ENCODE results near the gene TIAM2.
"Not testable (repeated sequence)": the region's sequence is repeated elsewhere in the genome, so short reads cannot be mapped to it uniquely, and the experiment has no call there.

The TIAM2 gene

DNA sequence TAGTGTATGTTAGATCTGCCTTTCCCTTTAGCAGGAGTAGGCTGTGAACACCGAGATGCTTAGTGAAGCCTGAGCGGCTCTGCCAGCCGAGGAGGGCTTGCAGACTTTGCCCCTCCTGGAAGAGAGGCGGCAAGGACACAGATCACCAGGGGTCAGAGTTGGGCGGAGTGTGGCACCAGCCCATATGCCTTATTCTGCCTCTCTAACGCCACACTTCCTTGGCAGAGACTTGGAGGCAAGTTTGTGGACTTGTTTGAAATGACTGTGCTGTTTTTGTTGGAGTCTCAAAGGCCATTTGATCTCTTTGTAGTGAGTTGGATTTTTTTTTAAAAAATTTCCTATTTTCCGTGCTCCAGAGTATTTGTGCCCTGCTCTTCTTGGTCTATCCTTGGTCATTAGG lies 224.2 kb downstream of the TIAM2 start:
- Mint-ChIP-seq H3K27me3 (no peaks in the 10 kb centered on the region), H3K4me1 (ENCODE audit: low read depth) (peaks cover 20% of the 10 kb centered on the region), H3K36me3 (ENCODE audit: low read depth) (no peaks in the 10 kb centered on the region), H3K4me3 (no peak overlapping the region), H3K9me3 (no peaks in the 10 kb centered on the region), H3K27ac (no peak overlapping the region)
- DNase-seq: no peak

GRCh38 chr6:155219858-155220301 lies 224.8 kb downstream of the TIAM2 start:
- H3K4me1 Mint-ChIP-seq (ENCODE audit: low read depth): peaks cover 26% of the 10 kb centered on the region
- no peak overlapping the region for H3K27ac Mint-ChIP-seq
- H3K36me3 Mint-ChIP-seq (ENCODE audit: low read depth): no peaks in the 10 kb centered on the region
- no peak for DNase-seq
- H3K9me3 Mint-ChIP-seq: no peaks in the 10 kb centered on the region
- H3K4me3 Mint-ChIP-seq: no peak overlapping the region
- no peaks in the 10 kb centered on the region for H3K27me3 Mint-ChIP-seq

- H3K9me3 Mint-ChIP-seq: no peaks in the 10 kb centered on the region
- no peaks in the 10 kb centered on the region for H3K36me3 Mint-ChIP-seq (ENCODE audit: low read depth)
- no peak overlapping the region for H3K27ac Mint-ChIP-seq
- no peaks in the 10 kb centered on the region for H3K27me3 Mint-ChIP-seq
- H3K4me3 Mint-ChIP-seq: no peak overlapping the region
- DNase-seq: no peak
- peaks cover 27% of the 10 kb centered on the region for H3K4me1 Mint-ChIP-seq (ENCODE audit: low read depth)
These were observed 226.0 kb downstream of the TIAM2 start for GRCh38 chr6:155221086-155221485.

DNA sequence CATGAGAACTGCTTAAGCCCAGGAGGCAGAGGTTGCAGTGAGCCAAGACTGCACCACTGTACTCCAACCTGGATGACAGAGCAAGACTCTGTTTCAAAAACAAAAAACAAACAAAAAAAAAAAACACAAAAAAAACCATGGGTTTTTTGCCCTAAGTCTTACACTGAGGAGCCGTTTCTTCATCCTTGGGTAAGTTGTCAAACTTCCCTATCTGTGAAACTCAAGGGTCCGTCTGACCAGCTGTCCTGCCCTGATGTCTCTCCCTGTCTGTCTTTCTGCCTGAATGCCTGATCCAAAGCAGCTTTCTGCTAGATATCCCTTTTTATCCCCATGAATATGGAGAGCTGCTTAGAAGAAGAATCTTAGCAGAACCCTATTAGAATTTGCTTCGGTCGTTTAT lies 227.4 kb downstream of the TIAM2 start:
- Mint-ChIP-seq H3K4me1 (ENCODE audit: low read depth) (peaks cover 25% of the 10 kb centered on the region), H3K36me3 (ENCODE audit: low read depth) (no peaks in the 10 kb centered on the region), H3K27me3 (no peaks in the 10 kb centered on the region), H3K27ac (no peak overlapping the region), H3K9me3 (no peaks in the 10 kb centered on the region), H3K4me3 (no peak overlapping the region)
- no peak for DNase-seq

GRCh38 chr6:155223646-155224451 lies 228.7 kb downstream of the TIAM2 start:
- DNase-seq: peak; percentile 50
- peak overlapping the region; percentile 92 for H3K27ac Mint-ChIP-seq
- H3K36me3 Mint-ChIP-seq (ENCODE audit: low read depth): no peaks in the 10 kb centered on the region
- peak overlapping the region; percentile 37 for H3K4me3 Mint-ChIP-seq
- H3K27me3 Mint-ChIP-seq: no peaks in the 10 kb centered on the region
- H3K4me1 Mint-ChIP-seq (ENCODE audit: low read depth): peaks cover 25% of the 10 kb centered on the region
- H3K9me3 Mint-ChIP-seq: no peaks in the 10 kb centered on the region

DNA sequence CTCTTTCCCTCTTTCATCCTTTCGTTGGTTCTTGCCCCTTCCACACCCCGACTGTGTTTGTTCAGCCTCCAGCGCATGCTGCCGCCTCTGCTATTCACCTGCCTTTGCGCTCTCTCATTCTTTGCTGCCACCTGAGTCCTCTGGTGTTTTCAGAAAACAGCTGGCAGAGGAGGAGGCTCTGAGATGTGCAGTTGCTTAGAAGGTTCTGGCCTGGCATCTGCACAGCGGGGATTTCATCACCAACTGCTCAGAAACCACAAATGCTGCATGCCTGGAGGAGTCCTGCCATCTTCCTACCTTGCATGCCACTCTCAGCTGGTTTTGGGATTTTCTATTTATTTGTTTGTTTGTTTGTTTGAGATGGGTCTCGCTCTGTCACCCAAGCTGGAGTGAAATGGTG lies 229.5 kb downstream of the TIAM2 start:
- peaks cover 25% of the 10 kb centered on the region for H3K4me1 Mint-ChIP-seq (ENCODE audit: low read depth)
- peak overlapping the region; percentile 92 for H3K27ac Mint-ChIP-seq
- peaks cover under 1% of the 10 kb centered on the region for H3K36me3 Mint-ChIP-seq (ENCODE audit: low read depth)
- no peak for DNase-seq
- no peaks in the 10 kb centered on the region for H3K9me3 Mint-ChIP-seq
- H3K4me3 Mint-ChIP-seq: no peak overlapping the region
- H3K27me3 Mint-ChIP-seq: no peaks in the 10 kb centered on the region

DNA sequence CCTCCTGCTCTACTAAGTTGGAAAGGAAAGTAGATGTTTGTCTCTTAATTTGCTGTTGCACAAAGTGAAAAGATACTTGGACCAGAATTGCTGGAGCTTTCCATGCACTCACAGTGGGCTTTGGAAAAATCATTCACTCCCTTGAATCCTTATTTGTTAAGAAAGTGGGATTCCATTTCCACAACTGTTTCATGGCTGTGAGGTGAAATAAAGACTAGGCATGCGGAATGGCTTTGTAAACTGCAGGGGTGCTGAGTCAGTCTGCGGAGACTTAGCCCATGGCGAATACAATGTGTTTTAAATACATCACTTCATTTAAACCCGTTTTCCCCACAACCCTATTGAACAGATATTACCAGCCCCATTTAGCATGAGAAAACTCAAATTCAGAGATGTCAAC lies 231.9 kb downstream of the TIAM2 start:
- no peaks in the 10 kb centered on the region for H3K27me3 Mint-ChIP-seq
- no peak overlapping the region for H3K4me3 Mint-ChIP-seq
- no peak overlapping the region for H3K27ac Mint-ChIP-seq
- peaks cover 25% of the 10 kb centered on the region for H3K4me1 Mint-ChIP-seq (ENCODE audit: low read depth)
- no peak for DNase-seq
- H3K36me3 Mint-ChIP-seq (ENCODE audit: low read depth): peaks cover 5% of the 10 kb centered on the region
- no peaks in the 10 kb centered on the region for H3K9me3 Mint-ChIP-seq

GRCh38 chr6:155228546-155229166 lies 233.5 kb downstream of the TIAM2 start:
- Mint-ChIP-seq H3K4me1 (ENCODE audit: low read depth) (peaks cover 17% of the 10 kb centered on the region), H3K27ac (no peak overlapping the region), H3K27me3 (no peaks in the 10 kb centered on the region), H3K9me3 (no peaks in the 10 kb centered on the region), H3K36me3 (ENCODE audit: low read depth) (peaks cover 5% of the 10 kb centered on the region), H3K4me3 (no peak overlapping the region)
- DNase-seq: no peak

GRCh38 chr6:155230975-155231374 lies 235.9 kb downstream of the TIAM2 start:
- not testable (repeated sequence) for H3K36me3 Mint-ChIP-seq (ENCODE audit: low read depth); H3K4me1 Mint-ChIP-seq (ENCODE audit: low read depth); H3K9me3 Mint-ChIP-seq; H3K4me3 Mint-ChIP-seq; H3K27ac Mint-ChIP-seq; H3K27me3 Mint-ChIP-seq; DNase-seq

DNA sequence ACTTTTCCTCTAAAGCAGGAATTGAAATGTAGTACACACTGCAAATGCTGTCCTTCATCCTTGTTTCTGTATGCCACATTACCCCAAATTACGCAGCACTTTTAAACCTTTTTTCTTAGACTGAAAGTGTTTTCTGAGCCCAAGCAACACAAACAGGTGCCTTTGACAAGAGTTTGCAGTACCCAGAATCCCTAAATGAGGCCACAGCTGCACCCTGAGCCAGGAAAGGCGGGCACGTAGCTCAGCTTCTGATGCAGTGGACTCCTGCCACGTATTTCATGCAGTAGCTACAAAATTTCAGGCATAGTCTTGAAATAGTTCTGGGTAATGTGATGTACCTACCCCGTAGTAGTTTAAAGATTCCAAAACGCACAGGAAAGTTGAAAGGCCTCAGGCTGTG lies 237.7 kb downstream of the TIAM2 start:
- no peak overlapping the region for H3K4me3 Mint-ChIP-seq
- H3K27me3 Mint-ChIP-seq: peaks cover 5% of the 10 kb centered on the region
- H3K4me1 Mint-ChIP-seq (ENCODE audit: low read depth): no peaks in the 10 kb centered on the region
- no peak overlapping the region for H3K27ac Mint-ChIP-seq
- DNase-seq: no peak
- peaks cover 5% of the 10 kb centered on the region for H3K36me3 Mint-ChIP-seq (ENCODE audit: low read depth)
- H3K9me3 Mint-ChIP-seq: peaks cover under 1% of the 10 kb centered on the region

GRCh38 chr6:155234167-155234566 lies 239.1 kb downstream of the TIAM2 start:
- Mint-ChIP-seq H3K9me3 (peaks cover 3% of the 10 kb centered on the region), H3K27me3 (peaks cover 5% of the 10 kb centered on the region), H3K4me1 (ENCODE audit: low read depth) (no peaks in the 10 kb centered on the region), H3K27ac (no peak overlapping the region), H3K36me3 (ENCODE audit: low read depth) (peaks cover 7% of the 10 kb centered on the region), H3K4me3 (no peak overlapping the region)
- no peak for DNase-seq

- Mint-ChIP-seq H3K4me1 (ENCODE audit: low read depth) (no peaks in the 10 kb centered on the region), H3K4me3 (no peak overlapping the region), H3K27ac (no peak overlapping the region), H3K27me3 (peaks cover 5% of the 10 kb centered on the region), H3K9me3 (peaks cover 3% of the 10 kb centered on the region), H3K36me3 (ENCODE audit: low read depth) (peaks cover 5% of the 10 kb centered on the region)
- no peak for DNase-seq
These were observed 239.6 kb downstream of the TIAM2 start for GRCh38 chr6:155234687-155235086.

- no peak overlapping the region for H3K4me3 Mint-ChIP-seq
- no peaks in the 10 kb centered on the region for H3K4me1 Mint-ChIP-seq (ENCODE audit: low read depth)
- H3K36me3 Mint-ChIP-seq (ENCODE audit: low read depth): peaks cover 6% of the 10 kb centered on the region
- no peak for DNase-seq
- H3K27me3 Mint-ChIP-seq: peaks cover 5% of the 10 kb centered on the region
- H3K9me3 Mint-ChIP-seq: peaks cover 3% of the 10 kb centered on the region
- no peak overlapping the region for H3K27ac Mint-ChIP-seq
These were observed 240.0 kb downstream of the TIAM2 start for GRCh38 chr6:155235087-155235486.

- no peak for DNase-seq
- H3K9me3 Mint-ChIP-seq: peaks cover 3% of the 10 kb centered on the region
- peaks cover 5% of the 10 kb centered on the region for H3K27me3 Mint-ChIP-seq
- no peaks in the 10 kb centered on the region for H3K4me1 Mint-ChIP-seq (ENCODE audit: low read depth)
- no peak overlapping the region for H3K4me3 Mint-ChIP-seq
- peaks cover 13% of the 10 kb centered on the region for H3K36me3 Mint-ChIP-seq (ENCODE audit: low read depth)
- no peak overlapping the region for H3K27ac Mint-ChIP-seq
These were observed 242.5 kb downstream of the TIAM2 start for GRCh38 chr6:155237613-155238012.

GRCh38 chr6:155240905-155241600 lies 245.9 kb downstream of the TIAM2 start:
- Mint-ChIP-seq H3K4me3 (no peak overlapping the region), H3K36me3 (ENCODE audit: low read depth) (peaks cover 23% of the 10 kb centered on the region), H3K27me3 (peaks cover under 1% of the 10 kb centered on the region), H3K27ac (no peak overlapping the region), H3K4me1 (ENCODE audit: low read depth) (no peaks in the 10 kb centered on the region), H3K9me3 (peaks cover 3% of the 10 kb centered on the region)
- DNase-seq: no peak
